ENCODE measurements around the gene ZXDC. TPM values are rescaled to one million over a fixed set of nuclear protein-coding genes. Genes with fewer than 3 reads are reported as not detected.

Gene ZXDC
- total RNA-seq, 1 donor from 2014 or later = 19.3 TPM

- no peak for DNase-seq (ENCODE audit: low read depth)
- TF ChIP-seq CTCF (conservative IDR thresholded peaks at IDR 0.05; ENCODE audit: low read depth, low read length) = no peak
- no peak overlapping the region for H3K4me3 ChIP-seq (ENCODE audit: low read depth, low read length)
Observed at GRCh38 chr3:126419151-126419703, 56.5 kb downstream of the ZXDC start.

- TF ChIP-seq CTCF (conservative IDR thresholded peaks at IDR 0.05; ENCODE audit: low read depth, low read length) = no peak
- no peak for DNase-seq (ENCODE audit: low read depth)
- H3K4me3 ChIP-seq (ENCODE audit: low read depth, low read length) = no peak overlapping the region
Observed at GRCh38 chr3:126418661-126419131, 57.0 kb downstream of the ZXDC start.

GRCh38 chr3:126417981-126418530 is 57.6 kb downstream of the ZXDC start:
- DNase-seq (ENCODE audit: low read depth) = no peak
- TF ChIP-seq CTCF (conservative IDR thresholded peaks at IDR 0.05; ENCODE audit: low read depth, low read length) = no peak
- H3K4me3 ChIP-seq (ENCODE audit: low read depth, low read length) = no peak overlapping the region

DNA sequence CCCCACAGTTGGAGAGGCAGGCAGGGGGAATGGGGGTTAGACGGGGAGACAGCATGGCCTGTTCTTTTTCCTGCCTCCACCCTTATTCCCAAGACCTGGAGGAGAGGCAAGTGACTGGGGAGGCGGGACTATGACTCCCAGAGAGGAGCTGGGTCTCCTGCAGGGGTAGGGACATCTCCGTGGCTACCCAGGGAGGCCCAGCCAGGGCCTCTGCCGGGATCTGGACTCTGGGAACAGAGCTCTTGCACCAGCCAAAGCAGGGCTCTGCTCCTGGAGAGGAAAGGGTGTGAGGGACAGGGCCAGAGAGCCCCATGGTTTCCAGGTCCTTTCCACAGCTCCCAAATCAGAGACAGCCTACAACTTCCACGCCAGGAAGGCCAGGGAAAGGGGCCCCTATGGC is 58.2 kb downstream of the ZXDC start:
- no peak overlapping the region for H3K4me3 ChIP-seq (ENCODE audit: low read depth, low read length)
- TF ChIP-seq CTCF (conservative IDR thresholded peaks at IDR 0.05; ENCODE audit: low read depth, low read length) = no peak
- DNase-seq (ENCODE audit: low read depth) = no peak

DNA sequence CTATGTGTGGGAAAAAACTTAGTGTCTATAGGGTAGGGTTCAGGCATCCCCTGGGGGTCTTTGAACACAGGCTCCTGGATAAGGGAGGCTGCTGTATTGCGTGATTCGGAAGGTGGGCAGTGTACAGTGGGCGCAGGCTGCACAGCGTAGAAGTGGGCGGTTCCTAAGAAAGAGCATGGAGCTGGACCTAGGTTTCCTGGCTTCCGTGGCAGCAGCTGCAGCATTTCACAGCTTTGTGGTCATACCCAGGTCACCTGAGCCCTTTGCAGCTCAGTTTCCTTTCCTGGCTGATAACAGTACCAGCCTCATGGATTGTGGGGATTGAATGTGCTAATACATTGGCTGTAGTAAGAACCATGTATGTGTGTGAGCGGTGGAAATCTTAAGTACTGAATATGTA is 58.7 kb downstream of the ZXDC start:
- TF ChIP-seq CTCF (conservative IDR thresholded peaks at IDR 0.05; ENCODE audit: low read depth, low read length) = no peak
- H3K4me3 ChIP-seq (ENCODE audit: low read depth, low read length) = no peak overlapping the region
- no peak for DNase-seq (ENCODE audit: low read depth)

DNA sequence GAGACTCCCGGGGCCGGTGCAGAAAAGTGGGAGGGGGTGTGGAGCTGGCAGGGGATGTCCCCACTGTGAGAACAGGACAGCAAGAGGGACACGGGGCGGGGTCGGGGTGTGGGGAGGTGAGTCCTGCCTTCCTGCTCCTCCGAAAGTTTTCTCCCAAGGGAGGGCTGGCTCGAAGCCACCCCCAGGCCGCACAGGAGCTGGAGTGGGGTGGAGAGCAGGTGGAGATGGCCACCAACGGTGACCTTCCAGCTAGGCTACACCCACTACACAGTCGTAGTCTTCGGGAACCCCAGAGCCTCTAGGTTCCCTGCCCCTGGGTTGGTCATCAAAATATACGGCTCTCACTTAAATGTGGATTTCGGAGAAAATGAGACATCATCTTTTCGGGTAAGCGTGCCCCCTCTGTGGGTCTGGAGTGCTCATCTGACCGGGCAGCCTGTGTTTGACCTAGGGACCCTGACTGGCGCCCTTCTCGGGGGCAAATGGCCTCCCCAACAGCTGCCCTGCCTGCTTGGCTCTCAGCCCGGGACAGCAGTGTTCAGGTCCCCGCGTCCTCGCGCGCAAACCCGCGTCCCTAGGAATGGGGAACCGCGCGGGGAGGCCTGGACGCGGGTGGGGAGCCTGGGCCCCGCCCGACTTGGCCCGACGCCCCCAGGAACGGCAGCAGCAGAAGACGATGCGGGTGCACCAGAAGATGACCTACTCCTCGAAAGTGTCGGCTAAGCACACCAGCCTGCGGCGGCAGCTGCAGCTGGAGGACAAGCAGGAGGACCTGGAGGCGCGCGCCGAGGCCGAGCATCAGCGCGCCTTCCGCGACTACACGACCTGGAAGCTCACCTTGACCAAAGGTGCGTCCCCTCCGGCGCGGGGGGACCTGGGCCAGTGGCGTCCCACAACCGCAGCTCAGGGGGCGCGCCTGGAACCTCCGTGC is 59.8 kb downstream of the ZXDC start:
- DNase-seq (ENCODE audit: low read depth) = no peak
- no peak for TF ChIP-seq CTCF (conservative IDR thresholded peaks at IDR 0.05; ENCODE audit: low read depth, low read length)
- no peak overlapping the region for H3K4me3 ChIP-seq (ENCODE audit: low read depth, low read length)
